GM15510 (cell line): Measurements from ENCODE around the gene HOXD13.

Experiments used
- POLR2A ChIP-seq: IDR thresholded peaks from 3 replicates; pipeline ENCODE4 v1.6.1; 2011; ENCODE audit warnings: borderline replicate concordance; ENCODE audit not compliant: insufficient read length; ENCODE audit errors: extremely low read depth

Gene HOXD13

DNA sequence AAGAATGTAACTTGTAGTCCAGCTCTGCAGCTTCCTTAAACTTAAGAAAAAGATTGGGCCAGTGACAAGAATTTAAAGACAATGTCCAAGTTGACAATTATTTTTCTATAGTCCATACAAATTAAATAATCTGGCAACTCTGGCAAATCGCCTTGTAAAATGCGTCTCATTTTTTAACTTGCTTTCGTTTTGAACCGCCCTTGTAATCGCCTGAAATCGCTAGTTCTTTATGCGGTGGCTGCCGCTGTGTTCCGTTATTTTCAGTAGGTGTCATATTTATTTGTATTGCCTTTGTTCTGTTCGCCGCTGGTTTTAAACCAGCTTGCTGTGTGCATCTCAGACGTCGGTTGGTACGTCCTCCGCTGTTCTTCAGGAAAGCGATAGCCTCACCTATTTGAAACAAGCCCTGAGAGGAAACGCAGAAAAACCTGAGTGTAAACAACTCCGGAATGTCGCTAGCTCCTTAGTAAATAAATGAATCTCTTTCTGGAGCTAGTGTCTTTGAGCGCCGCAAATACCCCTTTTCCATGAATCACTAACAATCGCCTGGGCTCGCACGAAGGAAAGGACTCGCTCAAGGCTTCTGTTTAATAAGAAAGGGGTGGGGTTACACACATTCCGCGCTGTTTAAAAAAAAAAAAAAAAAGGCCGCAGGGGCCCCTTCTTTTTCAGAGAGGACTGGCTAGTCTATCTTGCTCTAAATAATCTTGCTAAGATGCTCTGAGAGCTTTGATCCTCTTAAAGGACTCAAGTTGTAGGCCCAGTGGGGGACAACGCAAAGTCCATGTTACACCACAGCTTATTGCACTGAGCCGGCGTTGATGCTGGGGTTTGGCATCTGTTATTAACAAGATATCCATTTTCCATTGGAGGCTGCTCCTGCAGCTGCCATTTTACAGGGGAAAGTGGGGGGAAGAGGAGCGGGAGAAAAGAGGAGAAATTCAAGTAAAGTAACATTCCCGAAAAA, 40.0 kb downstream of the HOXD13 start:
- TF ChIP-seq POLR2A = no peak

DNA sequence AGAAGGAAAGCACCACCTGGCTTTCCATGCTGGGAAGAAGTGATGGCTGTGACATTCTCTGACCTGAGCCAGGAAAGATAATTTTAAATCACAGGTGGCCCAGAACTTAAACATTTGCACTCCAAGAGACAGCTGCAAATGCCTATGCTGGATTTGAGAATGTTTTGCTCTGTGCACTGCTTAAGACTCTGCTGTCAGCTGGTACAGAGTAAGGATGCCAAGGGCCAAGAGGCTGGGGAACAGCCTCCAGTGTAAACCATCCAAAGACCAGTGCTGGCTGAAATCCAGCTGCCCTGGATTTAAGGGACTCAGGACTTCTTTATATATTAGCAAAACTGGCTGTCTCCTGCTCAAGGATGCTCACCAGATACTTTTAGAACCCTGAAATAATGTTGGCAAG, 40.9 kb downstream of the HOXD13 start:
- TF ChIP-seq POLR2A = no peak

GRCh38 chr2:176134035-176134434, 41.5 kb downstream of the HOXD13 start:
- TF ChIP-seq POLR2A = no peak

DNA sequence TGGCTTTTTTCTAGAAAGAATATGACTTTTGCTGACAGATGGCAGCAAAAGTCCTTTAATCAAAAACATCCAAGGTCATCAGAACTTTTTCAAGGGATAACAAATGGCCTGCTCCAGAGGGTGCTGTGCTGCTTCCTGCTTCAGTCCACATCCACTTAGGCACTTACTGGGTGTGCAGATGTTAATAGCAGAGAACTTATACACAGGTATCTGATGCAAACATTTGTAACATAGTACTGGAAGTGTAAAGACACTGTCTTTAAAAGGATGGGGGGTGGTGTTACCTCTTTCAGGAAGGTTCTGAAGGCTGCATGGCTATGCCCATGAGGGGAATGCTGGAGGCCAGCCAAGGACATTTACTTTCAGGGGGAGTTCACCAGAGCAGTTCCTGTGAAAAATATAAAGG, 42.5 kb downstream of the HOXD13 start:
- TF ChIP-seq POLR2A = no peak

DNA sequence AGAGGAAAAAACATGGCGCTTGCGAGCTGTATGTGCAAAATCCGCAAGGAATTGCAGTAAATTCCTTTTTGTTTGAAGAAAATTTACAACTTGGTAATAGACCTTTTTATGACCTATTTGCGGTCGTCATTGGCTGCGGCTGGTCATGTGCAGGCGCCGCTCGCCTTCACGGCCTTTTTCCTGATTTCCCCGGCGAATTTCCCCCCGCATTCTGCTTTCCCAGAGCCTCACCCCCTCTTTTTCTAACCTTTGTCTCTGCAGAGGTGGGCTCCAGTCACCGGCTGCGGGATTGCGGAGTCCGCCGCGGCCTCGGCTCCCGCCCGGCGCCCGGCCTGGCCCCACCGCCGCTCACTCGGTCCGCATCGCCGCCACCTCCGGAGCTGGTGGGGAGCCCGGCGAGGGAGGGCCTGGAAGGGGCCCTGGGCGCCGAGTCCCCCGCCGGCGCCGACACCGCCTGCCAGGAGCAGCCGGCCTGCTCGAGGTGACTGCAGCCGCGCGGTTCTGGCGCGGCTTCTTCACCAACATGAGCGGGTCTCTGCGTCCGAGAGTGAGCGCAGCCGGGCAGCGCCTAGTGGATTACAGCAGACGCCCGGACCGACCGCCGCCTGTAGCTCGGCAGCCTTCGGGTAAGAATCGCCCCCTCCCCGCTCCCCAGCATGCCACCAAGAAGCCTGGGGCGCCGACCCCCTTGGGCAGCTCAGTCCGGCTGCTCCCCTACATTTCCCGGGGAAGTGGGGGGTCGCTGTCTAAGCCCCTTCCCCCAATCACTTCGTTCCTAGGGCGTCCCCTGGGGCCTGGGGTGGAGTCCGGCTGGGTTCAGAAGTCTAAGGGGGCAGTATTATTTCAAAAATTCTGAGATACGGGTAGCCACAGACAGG, 44.1 kb downstream of the HOXD13 start:
- TF ChIP-seq POLR2A = no peak

DNA sequence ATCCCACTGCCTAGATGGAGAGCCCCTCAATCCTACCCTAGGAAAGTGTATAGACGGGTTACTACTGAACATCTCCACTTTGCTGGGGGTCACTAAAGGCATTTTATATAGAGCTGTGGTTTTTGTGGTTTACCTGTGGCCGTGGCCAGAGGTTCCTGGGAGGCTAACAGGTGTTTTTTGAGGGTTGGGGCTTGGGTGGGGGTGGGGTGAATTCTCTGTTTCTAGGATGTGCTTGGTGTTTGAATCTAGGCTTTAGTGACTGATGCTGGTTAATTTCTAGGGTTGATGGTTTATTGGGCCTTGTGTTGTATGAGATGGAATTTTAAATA, 44.7 kb downstream of the HOXD13 start:
- no peak for TF ChIP-seq POLR2A

GRCh38 chr2:176137906-176138305, 45.4 kb downstream of the HOXD13 start:
- no peak for TF ChIP-seq POLR2A

DNA sequence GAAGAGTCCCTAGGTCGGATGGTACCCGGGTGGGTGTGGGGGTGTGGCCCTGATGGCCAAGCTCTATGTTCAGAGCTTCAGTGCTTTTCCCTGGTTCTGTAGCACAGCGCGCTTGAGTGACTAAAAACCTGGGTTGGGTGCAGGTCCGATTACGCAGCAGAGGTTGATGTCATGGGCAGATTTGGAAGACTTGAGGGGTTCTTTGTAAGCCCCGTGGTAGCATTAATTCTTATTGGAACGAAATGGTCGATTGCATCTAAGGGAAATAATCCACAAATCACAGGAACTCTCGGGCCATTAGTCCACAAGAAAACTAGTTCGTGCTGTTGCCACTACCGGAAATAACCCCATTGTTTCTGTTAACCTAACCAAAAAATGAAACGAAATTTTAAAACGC, 46.0 kb downstream of the HOXD13 start:
- TF ChIP-seq POLR2A = no peak

DNA sequence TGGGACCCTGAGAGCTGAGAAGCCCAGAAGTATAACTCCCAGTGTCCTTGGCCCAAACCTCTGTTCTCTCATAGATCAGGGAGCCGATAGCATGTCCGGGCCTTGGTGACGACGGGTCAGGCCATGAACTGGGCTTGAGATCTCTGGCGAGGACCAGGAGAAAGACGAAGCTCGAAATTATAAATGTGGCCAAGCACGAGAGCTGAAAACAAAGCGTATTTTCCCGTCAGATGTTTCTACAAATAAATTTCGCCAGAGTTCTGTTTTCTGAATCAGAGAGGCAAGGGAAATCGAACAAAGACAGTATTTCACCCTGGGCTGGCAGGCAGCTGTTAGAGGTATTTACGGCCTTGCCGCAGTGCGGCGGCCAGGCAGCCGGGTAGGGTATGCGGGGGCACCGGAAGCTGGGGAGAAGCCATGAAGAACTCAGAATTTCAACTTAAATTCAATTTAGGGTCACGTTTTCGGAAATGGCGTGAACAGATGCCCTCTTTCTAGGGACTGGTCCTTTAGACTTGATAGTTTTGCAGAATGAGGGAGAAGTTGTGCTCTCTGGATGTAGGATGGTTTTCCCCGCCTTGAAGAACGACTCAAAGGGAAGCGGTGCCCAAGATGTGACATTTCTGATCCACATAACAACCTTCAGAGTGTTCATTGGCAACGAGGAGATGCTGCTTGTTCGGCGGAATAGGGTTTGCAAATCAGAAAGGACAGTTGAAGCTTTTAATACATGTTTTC, 46.6 kb downstream of the HOXD13 start:
- no peak for TF ChIP-seq POLR2A

GRCh38 chr2:176139661-176140512, 47.4 kb downstream of the HOXD13 start:
- no peak for TF ChIP-seq POLR2A

GRCh38 chr2:176140513-176141317, 48.2 kb downstream of the HOXD13 start:
- TF ChIP-seq POLR2A = no peak

DNA sequence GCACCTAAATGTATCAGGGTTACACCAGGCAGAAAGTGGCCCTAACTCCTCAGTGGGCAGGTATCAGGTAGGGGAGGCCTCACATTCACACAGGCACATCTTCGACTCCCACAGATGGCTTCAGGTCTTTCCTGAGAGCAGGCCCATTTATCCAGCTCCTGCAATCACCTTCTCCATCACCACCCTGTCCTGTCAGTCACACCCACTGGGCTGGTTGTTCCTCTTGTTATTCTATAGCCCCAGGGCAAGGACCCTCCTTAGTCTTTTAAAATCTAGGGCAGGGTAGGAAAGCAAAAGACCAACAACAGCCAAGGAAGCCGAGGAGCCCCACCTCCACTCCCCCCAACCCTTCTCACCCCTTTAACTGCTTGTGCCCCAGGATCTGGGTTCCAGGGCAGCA, 49.8 kb downstream of the HOXD13 start:
- no peak for TF ChIP-seq POLR2A
